HepG2 (cell line): ENCODE measurements around the gene SNRPF. TPM values are rescaled to one million over a fixed set of nuclear protein-coding genes. Genes with fewer than 3 reads are reported as not detected.

Experiments
- ATAC-seq: fragments of 200-7000 bp; cut with Tn5 transposase; 3 replicates; pipeline ENCODE4 v1.9.1; 2020; ENCODE audit warnings: mild to moderate bottlenecking, moderate library complexity
- BruUV-seq: library from RNA; stranded (reverse); fragments of 400-500 nt; replicated peaks from 2 replicates; lab custom pipeline; 2021; lab: Mats Ljungman, UMichigan
- CTCF ChIA-PET: fragments of 300-600 bp; formaldehyde crosslinking; extraction: SDS; loops from one replicate; lab custom pipeline; 2021; ENCODE audit warnings: low total read pairs, inconsistent platforms, low intra/inter-chr PET ratio; lab: Yijun Ruan, JAX
- POLR2A ChIA-PET: fragments of 350-600 bp; sonication (Branson Sonifier 250); formaldehyde crosslinking; loops from one replicate; lab custom pipeline; 2020; ENCODE audit warnings: antibody characterized with exemption, inconsistent platforms; lab: Yijun Ruan, JAX
- DNase-seq: peaks from one replicate; pipeline ENCODE4 v3.0.0-alpha.2; 2015; ENCODE audit warnings: low spot score
- FAIRE-seq: peaks from 3 replicates; lab custom pipeline; 2011; peaks lifted over from hg19 to GRCh38; lab: Jason Lieb, UNC
- H2AFZ ChIP-seq: one replicate; pipeline ENCODE4 v1.6.1; 2011; ENCODE audit warnings: low read length, inconsistent platforms
- H3K27ac ChIP-seq: fragments of 300-600 bp; 3 replicates; pipeline ENCODE4 v1.8.0; 2011; ENCODE audit warnings: mixed run types, mild to moderate bottlenecking, mixed read lengths, low read length, inconsistent platforms; ENCODE audit not compliant: insufficient read depth; ENCODE audit errors: extremely low read length
- H3K27me3 ChIP-seq, 2 experiments: fragments of 200-600 bp in 1 of 2; 2 replicates in 1 of 2; 3 replicates in 1 of 2; pipeline versions ENCODE4 v1.6.0 to v1.8.0; 2011; ENCODE audit warnings: low read length in 2 of 2, mild to moderate bottlenecking in 2 of 2, moderate library complexity in 2 of 2, inconsistent platforms in 1 of 2; ENCODE audit not compliant: insufficient read depth in 2 of 2, control insufficient read depth in 1 of 2
- H3K36me3 ChIP-seq, 2 experiments: fragments of 200-600 bp in 1 of 2; replicated peaks in 1 of 2; 2 replicates in 1 of 2; 3 replicates in 1 of 2; pipeline versions ENCODE4 v1.5.1 to v1.8.0; 2011; ENCODE audit warnings: low read length in 2 of 2, inconsistent platforms in 1 of 2; ENCODE audit not compliant: insufficient read depth in 2 of 2, control insufficient read depth in 1 of 2
- H3K4me1 ChIP-seq: 2 replicates; pipeline ENCODE4 v1.5.1; 2012; ENCODE audit warnings: low read length, inconsistent platforms; ENCODE audit not compliant: insufficient read depth
- H3K4me2 ChIP-seq: 2 replicates; pipeline ENCODE4 v1.6.0; 2011; ENCODE audit warnings: low read depth, low read length, inconsistent platforms
- H3K4me3 ChIP-seq, 3 experiments: fragments of 200-600 bp in 1 of 3; sonication (generic), shearing (Covaris generic) in 1 of 3; replicated peaks in 1 of 3; 2 replicates each; pipeline ENCODE4 v1.5.1; 2011 to 2016; ENCODE audit warnings: low read length in 3 of 3, inconsistent platforms in 2 of 3, low read depth in 2 of 3, mild to moderate bottlenecking in 2 of 3, control low read depth in 1 of 3, mixed read lengths in 1 of 3; ENCODE audit not compliant: insufficient read depth in 1 of 3
- H3K79me2 ChIP-seq: one replicate; pipeline ENCODE4 v1.6.1; 2011; ENCODE audit warnings: low read length, inconsistent platforms; ENCODE audit not compliant: insufficient read depth
- H3K9ac ChIP-seq: 2 replicates; pipeline ENCODE4 v1.6.0; 2011; ENCODE audit warnings: mild to moderate bottlenecking, low read depth, low read length, inconsistent platforms; ENCODE audit not compliant: insufficient read depth
- H3K9me3 ChIP-seq: 2 replicates; pipeline ENCODE4 v1.5.1; 2012; ENCODE audit warnings: mild to moderate bottlenecking, low read length
- H4K20me1 ChIP-seq: 2 replicates; pipeline ENCODE4 v1.6.0; 2011; ENCODE audit warnings: inconsistent platforms, mild to moderate bottlenecking, low read length, moderate library complexity; ENCODE audit not compliant: insufficient read depth
- HNRNPK ChIP-seq: fragments of 200-400 bp; formaldehyde crosslinking; IDR thresholded peaks from 2 replicates; pipeline ENCODE4 v1.6.1; 2018; ENCODE audit warnings: low read length, low read depth, moderate library complexity, mild to moderate bottlenecking; ENCODE audit not compliant: poor library complexity, severe bottlenecking
- MTF2 ChIP-seq: sonication (generic); formaldehyde crosslinking; IDR thresholded peaks from 2 replicates; pipeline ENCODE4 v1.5.0; 2020; ENCODE audit warnings: missing genetic modification reagents, borderline replicate concordance
- PCBP1 ChIP-seq: fragments of 200-400 bp; formaldehyde crosslinking; IDR thresholded peaks from 2 replicates; pipeline ENCODE4 v1.6.1; 2017; ENCODE audit warnings: mild to moderate bottlenecking, low read depth, low read length, borderline replicate concordance
- ZHX1 ChIP-seq: sonication (generic); formaldehyde crosslinking; IDR thresholded peaks from 2 replicates; pipeline ENCODE4 v1.8.1; 2022; ENCODE audit warnings: low read depth, mild to moderate bottlenecking, missing genetic modification reagents
- ZNF232 ChIP-seq: sonication (generic); formaldehyde crosslinking; IDR thresholded peaks from 2 replicates; pipeline ENCODE4 v1.4.0; 2020; ENCODE audit warnings: missing genetic modification reagents, borderline replicate concordance
- ZNF329 ChIP-seq: sonication (generic); formaldehyde crosslinking; IDR thresholded peaks from 2 replicates; pipeline ENCODE4 v1.9.0; 2021; ENCODE audit warnings: low read depth, mild to moderate bottlenecking, missing genetic modification reagents
- ZNF816 ChIP-seq: sonication (generic); formaldehyde crosslinking; IDR thresholded peaks from 2 replicates; pipeline ENCODE4 v1.8.0; 2022; ENCODE audit warnings: missing genetic modification reagents, mild to moderate bottlenecking, borderline replicate concordance
- WGBS: methylation state at CpG from one replicate; pipeline ENCODE4 v1.1.6; 2017; ENCODE audit warnings: low lambda C conversion rate; 5-methylcytosine and 5-hydroxymethylcytosine counted together
- in situ Hi-C: cut with HindIII; loops from 2 replicates; pipeline ENCODE4 v1.10.0; 2017; ENCODE audit warnings: low pct_unique_long_range_greater_than_20kb; ENCODE audit not compliant: extremely low pct_ligation_motif_present
- intact Hi-C: fragments of 100-400 bp; cut with micrococcal nuclease; formaldehyde crosslinking; loops from one replicate; pipeline ENCODE4 v1.10.0; 2022; ENCODE audit not compliant: unreplicated experiment
- polyA plus RNA-seq, 8 experiments: library from polyadenylated mRNA; depleted of rRNA in 3 of 8; stranded (reverse) in 7 of 8; unstranded in 1 of 8; fragments of >200 nt; fragmentation: Illumina TruSeq in 4 of 8; extraction: Trizol in 4 of 8; gene quantifications; 2 replicates each; pipeline versions ENCODE4 v1.2.1 to v1.2.3, GENCODE V29; 2011 to 2016; ENCODE audit warnings: low read depth in 4 of 8, missing spikeins in 1 of 8, mixed read lengths in 1 of 8; ENCODE audit not compliant: insufficient read depth in 1 of 8
- total RNA-seq, 5 experiments: library from RNA; depleted of rRNA; stranded (reverse); fragments of >200 nt; fragmentation: Illumina TruSeq; extraction: Trizol; gene quantifications; 2 replicates each; pipeline ENCODE4 v1.2.3, GENCODE V29; 2016; ENCODE audit warnings: low read depth in 1 of 5

Gene SNRPF
- total and polyA plus RNA-seq, 2 of the 13 experiments (the other 11 are each of a cell fraction or from before 2014, with no cell fraction given) = 31.7 to 77.2 TPM

- ATAC-seq = no peak
- CTCF ChIA-PET = no interaction called here
- Histone ChIP-seq H3K27ac (no peak overlapping the region), H3K9ac (no peak overlapping the region), H4K20me1 (no peaks in the 10 kb centered on the region), H3K9me3 (no peaks in the 10 kb centered on the region), H3K79me2 (no peaks in the 10 kb centered on the region), H3K36me3 (no peaks in the 10 kb centered on the region), H3K4me1 (no peaks in the 10 kb centered on the region), H2AFZ (no peak overlapping the region), H3K4me3 (no peak overlapping the region), H3K27me3 (no peaks in the 10 kb centered on the region; a peak in 1 of 5 replicates), H3K4me2 (no peak overlapping the region)
- in situ Hi-C loops = no loop called here
- BruUV-seq = no TSS peak
- intact Hi-C loops = no loop called here
- no peak for FAIRE-seq
- POLR2A ChIA-PET = no interaction called here
- no peak for DNase-seq
- TF ChIP-seq MTF2 (CRISPR knock-in tag) (no peak), ZHX1 (CRISPR knock-in tag) (no peak), HNRNPK (peak; percentile 98), ZNF232 (CRISPR knock-in tag) (no peak), PCBP1 (peak; percentile 92)
These were observed 49.8 kb downstream of the SNRPF start for GRCh38 chr12:95908573-95908972.

- ChIA-PET CTCF (no interaction called here), POLR2A (no interaction called here)
- Histone ChIP-seq H3K36me3 (no peaks in the 10 kb centered on the region), H4K20me1 (no peaks in the 10 kb centered on the region), H3K79me2 (no peaks in the 10 kb centered on the region), H3K9me3 (no peaks in the 10 kb centered on the region), H3K4me2 (no peak overlapping the region), H3K4me1 (no peaks in the 10 kb centered on the region), H3K9ac (no peak overlapping the region), H2AFZ (no peak overlapping the region), H3K27ac (no peak overlapping the region), H3K4me3 (no peak overlapping the region), H3K27me3 (no peaks in the 10 kb centered on the region; a peak in 1 of 5 replicates)
- in situ Hi-C loops (no loop called here), intact Hi-C loops (no loop called here)
- no TSS peak for BruUV-seq
- 62% methylated on average over 3 of the region's 3 CpGs for WGBS
- ATAC-seq (no peak), DNase-seq (no peak), FAIRE-seq (no peak)
- no peak for TF ChIP-seq ZHX1 (CRISPR knock-in tag)
- TF ChIP-seq ZNF329 (CRISPR knock-in tag) = no peak
- TF ChIP-seq ZNF816 (CRISPR knock-in tag) = no peak
These were observed 51.1 kb downstream of the SNRPF start for GRCh38 chr12:95909871-95910270.
